Esophagus squamous epithelium (tissue), 5 donors: ENCODE measurements around the gene WNT2B. TPM values are rescaled to one million over a fixed set of nuclear protein-coding genes. Genes with fewer than 3 reads are reported as not detected.

Experiments used
- DNase-seq: peaks from one replicate; lab custom pipeline; 2025; lab: John Stamatoyannopoulos, UW
- H3K27ac ChIP-seq, 4 donors: fragments of 200-600 bp; sonication (generic); one replicate each; pipeline ENCODE4 v1.5.1; 2016 to 2019; ENCODE audit warnings: mild to moderate bottlenecking in 1 of 4
- H3K27me3 ChIP-seq, 4 donors: fragments of 200-600 bp; sonication (generic); 1 replicate in 3 of 4; 2 replicates in 1 of 4; pipeline versions ENCODE4 v1.5.1 to v1.6.0; 2017 to 2021; ENCODE audit warnings: antibody characterized with exemption in 1 of 4
- H3K36me3 ChIP-seq, 3 donors: fragments of 200-600 bp; sonication (generic); one replicate each; pipeline ENCODE4 v1.5.1; 2016 to 2019
- H3K4me1 ChIP-seq, 3 donors: fragments of 200-600 bp; sonication (generic); one replicate each; pipeline ENCODE4 v1.5.1; 2017 to 2019
- H3K4me3 ChIP-seq, 4 donors: fragments of 200-600 bp; sonication (generic); 1 replicate in 3 of 4; 2 replicates in 1 of 4; pipeline ENCODE4 v1.5.1; 2016 to 2019; ENCODE audit warnings: mild to moderate bottlenecking in 2 of 4, moderate library complexity in 1 of 4
- H3K9me3 ChIP-seq, 3 donors: fragments of 200-600 bp; sonication (generic); one replicate each; pipeline ENCODE4 v1.5.1; 2016 to 2019
- CTCF ChIP-seq, 6 experiments: fragments of 450-650 bp in 4 of 6; fragments of 200-600 bp in 2 of 6; sonication (generic) in 2 of 6; IDR thresholded peaks; one replicate each; pipeline ENCODE4 v1.5.1; 2016 to 2019; ENCODE audit warnings: antibody characterized with exemption in 6 of 6, mild to moderate bottlenecking in 4 of 6, moderate library complexity in 4 of 6
- POLR2A ChIP-seq, 4 donors: fragments of 450-650 bp; IDR thresholded peaks; one replicate each; pipeline ENCODE4 v1.6.1; 2017; ENCODE audit warnings: antibody characterized with exemption in 4 of 4, mild to moderate bottlenecking in 4 of 4, moderate library complexity in 3 of 4
- WGBS, 2 donors: methylation state at CpG; one replicate each; pipeline ENCODE4 v1.1.5; 2018; 5-methylcytosine and 5-hydroxymethylcytosine counted together
- intact Hi-C: fragments of 100-400 bp; cut with DNase I; formaldehyde crosslinking; loops from one replicate; pipeline ENCODE4 v1.15.0; 2022
- total RNA-seq, 4 donors: library from RNA; depleted of rRNA; stranded (reverse); fragments of >200 nt; gene quantifications; one replicate each; pipeline ENCODE4 v1.1.0, GENCODE V29; 2016
- donor health status: DM: yes; HTN: yes; CAD: no.

WNT2B gene
- total RNA-seq, 4 donors from 2014 or later, result 2.9 to 11.6 (median 8.2) TPM

- DNase-seq, result no peak
- Histone ChIP-seq H3K4me3 (no peak overlapping the region), H3K36me3 (peaks cover 0 to 24% (median 0%) of the 10 kb centered on the region in 3 donors), H3K27me3 (no peaks in the 10 kb centered on the region), H3K4me1 (peaks cover 6 to 67% (median 6%) of the 10 kb centered on the region in 3 donors), H3K9me3 (no peaks in the 10 kb centered on the region), H3K27ac (peak overlapping the region in 3 of 4 donors; percentile 44 to 81 (median 73))
- TF ChIP-seq POLR2A (IDR thresholded peaks at IDR 0.05) (no peak), CTCF (IDR thresholded peaks at IDR 0.05) (no peak)
- intact Hi-C loops, result no loop called here
- 58 to 63% methylated on average over 4 of the region's 4 CpGs for WGBS, 2 donors
Measured at GRCh38 chr1:112532064-112532463, 23.3 kb downstream of the WNT2B start.

DNA sequence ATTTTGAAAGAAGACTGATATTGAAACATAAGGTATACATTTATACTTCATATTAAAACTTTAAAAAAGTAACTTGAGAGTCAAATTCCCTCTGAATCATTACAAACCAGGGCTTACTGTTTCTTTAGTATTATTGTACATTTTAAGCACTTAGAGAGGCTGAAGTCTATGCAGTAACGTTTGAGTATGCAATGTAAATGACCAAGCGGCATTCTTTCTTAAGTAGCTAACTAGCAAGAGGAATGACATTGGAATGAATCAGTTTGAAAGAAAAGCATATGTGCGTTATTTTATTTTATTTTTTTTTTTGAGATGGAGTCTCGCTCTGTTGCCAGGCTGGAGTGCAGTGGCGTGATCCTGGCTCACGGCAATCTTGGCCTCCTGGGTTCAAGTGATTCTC lies 24.3 kb downstream of the WNT2B start:
- no peak for TF ChIP-seq POLR2A (IDR thresholded peaks at IDR 0.05)
- TF ChIP-seq CTCF (IDR thresholded peaks at IDR 0.05), result no peak
- 89 to 92% methylated on average over 6 of the region's 6 CpGs for WGBS, 2 donors
- H3K27ac ChIP-seq, result peak overlapping the region in 2 of 4 donors; percentile 73 to 81

DNA sequence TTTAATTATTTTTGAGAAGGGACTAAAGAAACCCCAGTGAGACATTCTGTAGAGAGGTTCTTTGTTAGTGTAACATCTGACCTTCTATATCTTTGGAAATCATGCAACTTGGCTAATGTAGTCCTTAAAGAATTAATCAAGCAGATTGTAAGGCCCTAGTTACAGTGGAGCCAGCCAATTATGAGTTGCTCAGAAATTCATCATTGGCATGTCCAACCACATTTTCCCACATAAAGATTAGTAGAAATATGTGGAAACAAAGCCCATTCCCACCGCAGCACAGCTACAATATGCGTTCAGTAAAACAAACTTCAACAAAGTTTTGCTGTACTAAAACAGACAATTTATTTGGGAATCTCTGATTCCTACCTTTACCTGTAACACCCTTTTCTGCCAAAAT lies 27.8 kb downstream of the WNT2B start:
- Histone ChIP-seq H3K9me3 (no peaks in the 10 kb centered on the region), H3K27me3 (no peaks in the 10 kb centered on the region), H3K4me1 (peaks cover 0 to 38% (median 0%) of the 10 kb centered on the region in 3 donors), H3K27ac (no peak overlapping the region), H3K4me3 (no peak overlapping the region), H3K36me3 (peaks cover 0 to 52% (median 0%) of the 10 kb centered on the region in 3 donors)
- WGBS, 2 donors, result 49 to 67% methylated on average over 2 of the region's 2 CpGs
- no peak for DNase-seq
- TF ChIP-seq POLR2A (IDR thresholded peaks at IDR 0.05), result no peak
- no peak for TF ChIP-seq CTCF (IDR thresholded peaks at IDR 0.05)
- intact Hi-C loops, result no loop called here

More for the DNA sequence above, 24.3 kb downstream of the WNT2B start:
- no peaks in the 10 kb centered on the region for H3K9me3 ChIP-seq
- no peak for DNase-seq
- H3K36me3 ChIP-seq, result peaks cover 0 to 17% (median 0%) of the 10 kb centered on the region in 3 donors
- intact Hi-C loops, result no loop called here
- no peaks in the 10 kb centered on the region for H3K27me3 ChIP-seq
- no peak overlapping the region for H3K4me3 ChIP-seq
- H3K4me1 ChIP-seq, result peaks cover 6 to 73% (median 6%) of the 10 kb centered on the region in 3 donors

DNA sequence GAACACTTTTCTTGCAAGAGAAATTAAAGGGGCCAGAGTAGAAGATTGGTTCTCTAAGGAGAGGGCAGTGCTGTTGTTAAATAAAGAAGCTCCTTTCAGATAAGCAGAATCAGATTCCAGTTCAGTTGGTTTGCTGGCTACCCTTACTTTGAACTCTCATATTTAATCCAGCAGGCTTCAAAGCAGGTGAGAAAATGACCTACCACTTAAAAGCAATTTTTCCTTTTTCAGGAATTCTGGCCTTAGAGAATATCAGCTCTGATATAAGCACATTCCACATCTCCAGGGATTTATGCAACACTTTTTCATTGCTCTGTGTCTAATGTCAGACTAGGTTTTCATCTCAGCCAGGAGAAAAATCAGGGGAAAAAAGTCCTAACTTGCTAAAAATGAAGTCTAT lies 28.7 kb downstream of the WNT2B start:
- Histone ChIP-seq H3K27ac (no peak overlapping the region), H3K9me3 (no peaks in the 10 kb centered on the region), H3K27me3 (no peaks in the 10 kb centered on the region), H3K36me3 (peaks cover 0 to 61% (median 0%) of the 10 kb centered on the region in 3 donors), H3K4me1 (peaks cover 0 to 29% (median 0%) of the 10 kb centered on the region in 3 donors), H3K4me3 (no peak overlapping the region)
- intact Hi-C loops, result no loop called here
- TF ChIP-seq POLR2A (IDR thresholded peaks at IDR 0.05) (no peak), CTCF (IDR thresholded peaks at IDR 0.05) (no peak)
- no peak for DNase-seq

GRCh38 chr1:112538883-112539282 lies 30.1 kb downstream of the WNT2B start:
- H3K36me3 ChIP-seq, result peaks cover 0 to 57% (median 0%) of the 10 kb centered on the region in 3 donors
- no peak overlapping the region for H3K4me3 ChIP-seq
- peaks cover 0 to 15% (median 0%) of the 10 kb centered on the region in 3 donors for H3K4me1 ChIP-seq
- H3K9me3 ChIP-seq, result no peaks in the 10 kb centered on the region
- H3K27ac ChIP-seq, result no peak overlapping the region
- intact Hi-C loops, result no loop called here
- WGBS, 2 donors, result 87 to 89% methylated on average over 3 of the region's 3 CpGs
- H3K27me3 ChIP-seq, result no peaks in the 10 kb centered on the region
- TF ChIP-seq CTCF (IDR thresholded peaks at IDR 0.05) (no peak), POLR2A (IDR thresholded peaks at IDR 0.05) (no peak)
- no peak for DNase-seq
